HCT116 (cell line): ENCODE measurements around the gene AP1M1. TPM values are rescaled to one million over a fixed set of nuclear protein-coding genes. Genes with fewer than 3 reads are reported as not detected.

ENCODE experiments used
- ATAC-seq: fragments of 200-7000 bp; cut with Tn5 transposase; 2 replicates; pipeline ENCODE4 v1.9.1; 2020; ENCODE audit warnings: mild to moderate bottlenecking, moderate library complexity
- BruUV-seq: library from RNA; stranded (reverse); fragments of 400-500 nt; replicated peaks from 2 replicates; lab custom pipeline; 2021; lab: Mats Ljungman, UMichigan
- CTCF ChIA-PET: fragments of 300-600 bp; sonication (Branson Sonifier 250); formaldehyde crosslinking; loops from one replicate; lab custom pipeline; 2021; ENCODE audit warnings: antibody characterized with exemption; lab: Charles Lee
- POLR2A ChIA-PET: fragments of 300-600, 350-600 bp; sonication (Branson Sonifier 250); formaldehyde crosslinking; loops from one replicate; lab custom pipeline; 2021; ENCODE audit warnings: antibody characterized with exemption; lab: Charles Lee
- RAD21 ChIA-PET, 2 experiments: fragments of 300-600 bp; sonication (Branson Sonifier 250); formaldehyde crosslinking; loops; one replicate each; lab custom pipeline; 2023; ENCODE audit warnings: low total read pairs in 2 of 2; ENCODE audit not compliant: uncharacterized antibody in 2 of 2, unreplicated experiment in 2 of 2, low non-redundant PET in 1 of 2; lab: Charles Lee
- DNase-seq: peaks from one replicate; pipeline ENCODE4 v3.0.0-alpha.2; 2010; ENCODE audit warnings: low read depth, low spot score
- H2AFZ ChIP-seq: fragments of 200-600 bp; shearing (Covaris generic), sonication (generic); 2 replicates; pipeline ENCODE4 v1.6.1; 2017; ENCODE audit warnings: low read depth, mixed run types, mixed read lengths, antibody characterized with exemption, low read length; ENCODE audit not compliant: poor library complexity, severe bottlenecking
- H3K27ac ChIP-seq: 2 replicates; pipeline ENCODE4 v1.5.1; 2012; ENCODE audit warnings: low read depth, low read length
- H3K27me3 ChIP-seq: fragments of 200-600 bp; sonication (generic); 2 replicates; pipeline ENCODE4 v1.6.1; 2016; ENCODE audit warnings: mixed run types, low read length, mixed read lengths; ENCODE audit not compliant: insufficient read depth
- H3K36me3 ChIP-seq, 2 experiments: fragments of 200-500 bp in 1 of 2; fragments of 200-600 bp in 1 of 2; sonication (Bioruptor generic) in 1 of 2; sonication (generic) in 1 of 2; 2 replicates each; pipeline versions ENCODE4 v1.5.1 to v1.6.1; 2014 to 2016; ENCODE audit warnings: low read length in 2 of 2, inconsistent platforms in 1 of 2, mixed read lengths in 1 of 2, mixed run types in 1 of 2; ENCODE audit not compliant: insufficient read depth in 2 of 2, control insufficient read depth in 1 of 2
- H3K4me1 ChIP-seq, 2 experiments: fragments of 200-600 bp in 1 of 2; sonication (generic) in 1 of 2; 2 replicates each; pipeline versions ENCODE4 v1.5.1 to v1.6.1; 2012 to 2017; ENCODE audit warnings: low read length in 2 of 2, inconsistent platforms in 1 of 2, mild to moderate bottlenecking in 1 of 2, mixed read lengths in 1 of 2, mixed run types in 1 of 2, moderate library complexity in 1 of 2; ENCODE audit not compliant: insufficient read depth in 2 of 2, control insufficient read depth in 1 of 2
- H3K4me2 ChIP-seq: fragments of 200-600 bp; sonication (generic); 2 replicates; pipeline ENCODE4 v1.6.1; 2017; ENCODE audit warnings: mixed run types, low read length, mixed read lengths
- H3K4me3 ChIP-seq, 2 experiments: fragments of 200-600 bp in 1 of 2; sonication (generic) in 1 of 2; replicated peaks in 1 of 2; 2 replicates each; pipeline ENCODE4 v1.5.1; 2011 to 2016; ENCODE audit warnings: low read length in 2 of 2, control low read depth in 1 of 2, low read depth in 1 of 2, mild to moderate bottlenecking in 1 of 2, mixed read lengths in 1 of 2, mixed run types in 1 of 2
- H3K79me2 ChIP-seq: fragments of 200-600 bp; sonication (generic); 2 replicates; pipeline ENCODE4 v1.6.1; 2017; ENCODE audit warnings: mild to moderate bottlenecking, mixed run types, low read length, moderate library complexity, mixed read lengths; ENCODE audit not compliant: insufficient read depth
- H3K9ac ChIP-seq: fragments of 200-600 bp; sonication (generic); 2 replicates; pipeline ENCODE4 v1.6.1; 2016; ENCODE audit warnings: low read length, mixed read lengths
- H3K9me2 ChIP-seq: fragments of 200-600 bp; sonication (generic), shearing (Covaris generic); 2 replicates; pipeline ENCODE4 v1.6.1; 2017; ENCODE audit warnings: mixed run types, mild to moderate bottlenecking, moderate library complexity; ENCODE audit not compliant: insufficient read depth
- H3K9me3 ChIP-seq, 2 experiments: fragments of 200-500 bp in 1 of 2; fragments of 200-600 bp in 1 of 2; sonication (Bioruptor generic) in 1 of 2; sonication (generic) in 1 of 2; 2 replicates each; pipeline ENCODE4 v1.6.1; 2014 to 2017; ENCODE audit warnings: low read length in 2 of 2, mixed read lengths in 2 of 2, inconsistent platforms in 1 of 2, low read depth in 1 of 2, mild to moderate bottlenecking in 1 of 2, mixed run types in 1 of 2, moderate library complexity in 1 of 2; ENCODE audit not compliant: control insufficient read depth in 1 of 2, insufficient read depth in 1 of 2
- H4K20me1 ChIP-seq: fragments of 200-600 bp; sonication (generic), shearing (Covaris generic); 2 replicates; pipeline ENCODE4 v1.6.1; 2017; ENCODE audit warnings: mixed run types, mild to moderate bottlenecking, moderate library complexity; ENCODE audit not compliant: insufficient read depth
- ATF3 ChIP-seq: IDR thresholded peaks from 2 replicates; pipeline ENCODE4 v1.6.1; 2012
- CBX3 ChIP-seq: IDR thresholded peaks from 2 replicates; pipeline ENCODE4 v1.6.1; 2012; ENCODE audit warnings: low read depth
- CEBPB ChIP-seq: IDR thresholded peaks from 2 replicates; pipeline ENCODE4 v1.6.1; 2012; ENCODE audit warnings: low read depth
- CTCF ChIP-seq, 3 experiments: fragments of 200-600 bp in 1 of 3; sonication (generic) in 1 of 3; IDR thresholded peaks in 2 of 3; conservative IDR thresholded peaks in 1 of 3; 2 replicates each; pipeline ENCODE4 v1.5.1; 2012 to 2017; ENCODE audit warnings: low read depth in 2 of 3, low read length in 2 of 3, antibody characterized with exemption in 1 of 3, borderline replicate concordance in 1 of 3, control low read depth in 1 of 3, mild to moderate bottlenecking in 1 of 3, mixed read lengths in 1 of 3, mixed run types in 1 of 3, moderate library complexity in 1 of 3; ENCODE audit not compliant: insufficient read depth in 1 of 3
- EGR1 ChIP-seq: IDR thresholded peaks from 2 replicates; pipeline ENCODE4 v1.6.1; 2012; ENCODE audit warnings: low read depth
- ELF1 ChIP-seq: IDR thresholded peaks from 2 replicates; pipeline ENCODE4 v1.6.1; 2012; ENCODE audit warnings: low read depth, borderline replicate concordance
- EZH2phosphoT487 ChIP-seq: fragments of 200-600 bp; IDR thresholded peaks from 2 replicates; pipeline ENCODE4 v1.6.1; 2018; ENCODE audit warnings: antibody characterized with exemption, borderline replicate concordance
- FOSL1 ChIP-seq: IDR thresholded peaks from 2 replicates; pipeline ENCODE4 v1.6.1; 2012; ENCODE audit warnings: low read depth
- POLR2A ChIP-seq: IDR thresholded peaks from 2 replicates; pipeline ENCODE4 v1.7.0; 2011; ENCODE audit warnings: borderline replicate concordance; ENCODE audit not compliant: insufficient read depth, insufficient read length; ENCODE audit errors: extremely low read depth
- POLR2AphosphoS5 ChIP-seq: IDR thresholded peaks from 2 replicates; pipeline ENCODE4 v1.6.1; 2011; ENCODE audit warnings: mild to moderate bottlenecking, low read depth, low read length, moderate library complexity
- RAD21 ChIP-seq: IDR thresholded peaks from 2 replicates; pipeline ENCODE4 v1.6.1; 2012; ENCODE audit warnings: low read depth, mild to moderate bottlenecking
- REST ChIP-seq: IDR thresholded peaks from 2 replicates; pipeline ENCODE4 v1.6.1; 2012; ENCODE audit warnings: low read depth
- SIN3A ChIP-seq: IDR thresholded peaks from 2 replicates; pipeline ENCODE4 v1.6.1; 2012; ENCODE audit warnings: low read depth
- SP1 ChIP-seq: IDR thresholded peaks from 2 replicates; pipeline ENCODE4 v1.6.1; 2012; ENCODE audit warnings: low read depth
- SRF ChIP-seq: IDR thresholded peaks from 2 replicates; pipeline ENCODE4 v1.6.1; 2012; ENCODE audit warnings: low read depth
- TCF7L2 ChIP-seq: IDR thresholded peaks from 2 replicates; pipeline ENCODE4 v1.7.0; 2011; ENCODE audit warnings: borderline replicate concordance, inconsistent platforms; ENCODE audit not compliant: insufficient read depth, insufficient read length; ENCODE audit errors: extremely low read depth
- YY1 ChIP-seq: IDR thresholded peaks from 2 replicates; pipeline ENCODE4 v1.6.1; 2011; ENCODE audit warnings: low read length, low read depth, moderate library complexity, mild to moderate bottlenecking; ENCODE audit not compliant: insufficient replicate concordance; ENCODE audit errors: extremely low read depth
- ZBTB33 ChIP-seq: IDR thresholded peaks from 2 replicates; pipeline ENCODE4 v1.6.1; 2011; ENCODE audit warnings: mild to moderate bottlenecking, low read length, moderate library complexity; ENCODE audit not compliant: insufficient replicate concordance; ENCODE audit errors: extremely low read depth
- ZFX ChIP-seq: fragments of 450-650 bp; IDR thresholded peaks from 2 replicates; pipeline ENCODE4 v1.6.1; 2017
- ZNF274 ChIP-seq: fragments of 200-500 bp; sonication (Bioruptor generic); IDR thresholded peaks from 2 replicates; pipeline ENCODE4 v1.6.1; 2014; ENCODE audit warnings: mild to moderate bottlenecking, low read depth, low read length, inconsistent platforms
- intact Hi-C: fragments of 100-400 bp; cut with micrococcal nuclease; formaldehyde crosslinking; loops from 2 replicates; pipeline ENCODE4 v1.10.0; 2022
- total RNA-seq: library from RNA; stranded (reverse); gene quantifications from one replicate; pipeline ENCODE4 v1.2.1, GENCODE V29; 2021; ENCODE audit not compliant: unreplicated experiment

Gene AP1M1
- total RNA-seq, 1 experiment from 2014 or later, result 50.0 TPM

GRCh38 chr19:16232127-16232526 is 34.4 kb downstream of the AP1M1 start:
- H3K9me3 ChIP-seq, result no peaks in the 10 kb centered on the region
- H4K20me1 ChIP-seq, result no peaks in the 10 kb centered on the region
- no peaks in the 10 kb centered on the region for H3K27me3 ChIP-seq
- ATAC-seq, result no peak
- H3K4me1 ChIP-seq, result no peaks in the 10 kb centered on the region
- no peaks in the 10 kb centered on the region for H3K9me2 ChIP-seq
- RAD21 ChIA-PET, result no interaction called here
- no peak overlapping the region for H3K9ac ChIP-seq
- CTCF ChIA-PET, result interaction anchor here (1.7 kb wide), 1 partner anchor 151 kb away, joined by 4 read pairs; no protein-coding TSS in a partner anchor
- intact Hi-C loops, result no loop called here
- no peak for DNase-seq
- TF ChIP-seq EZH2phosphoT487 (no peak), CEBPB (no peak), ZFX (no peak), SIN3A (no peak), RAD21 (no peak), SRF (no peak), POLR2A (no peak), ATF3 (no peak), ZNF274 (no peak), REST (no peak), CTCF (IDR thresholded peaks at IDR 0.05 in 2 of 3, conservative IDR thresholded peaks at IDR 0.05 in 1 of 3; ENCODE audit: borderline replicate concordance in 1 of 3, insufficient read depth in 1 of 3, low read depth in 2 of 3, low read length in 2 of 3) (no peak), POLR2AphosphoS5 (no peak), YY1 (no peak), ZBTB33 (no peak), CBX3 (no peak), FOSL1 (no peak), SP1 (no peak), ELF1 (no peak), EGR1 (no peak), TCF7L2 (no peak)
- no peak overlapping the region for H3K4me3 ChIP-seq
- H3K4me2 ChIP-seq, result no peak overlapping the region
- peaks cover 0 to 8% of the 10 kb centered on the region in 2 experiments; a peak in 3 of 4 replicates for H3K36me3 ChIP-seq
- no peak overlapping the region for H2AFZ ChIP-seq
- POLR2A ChIA-PET, result no interaction called here
- no TSS peak for BruUV-seq
- H3K79me2 ChIP-seq, result no peaks in the 10 kb centered on the region
- H3K27ac ChIP-seq, result no peak overlapping the region
